ENCODE measurements around the gene TM9SF4.
A peak's percentile ranks its signal among the peaks of the same experiment; 100 is the strongest.

TM9SF4 gene, protein sequence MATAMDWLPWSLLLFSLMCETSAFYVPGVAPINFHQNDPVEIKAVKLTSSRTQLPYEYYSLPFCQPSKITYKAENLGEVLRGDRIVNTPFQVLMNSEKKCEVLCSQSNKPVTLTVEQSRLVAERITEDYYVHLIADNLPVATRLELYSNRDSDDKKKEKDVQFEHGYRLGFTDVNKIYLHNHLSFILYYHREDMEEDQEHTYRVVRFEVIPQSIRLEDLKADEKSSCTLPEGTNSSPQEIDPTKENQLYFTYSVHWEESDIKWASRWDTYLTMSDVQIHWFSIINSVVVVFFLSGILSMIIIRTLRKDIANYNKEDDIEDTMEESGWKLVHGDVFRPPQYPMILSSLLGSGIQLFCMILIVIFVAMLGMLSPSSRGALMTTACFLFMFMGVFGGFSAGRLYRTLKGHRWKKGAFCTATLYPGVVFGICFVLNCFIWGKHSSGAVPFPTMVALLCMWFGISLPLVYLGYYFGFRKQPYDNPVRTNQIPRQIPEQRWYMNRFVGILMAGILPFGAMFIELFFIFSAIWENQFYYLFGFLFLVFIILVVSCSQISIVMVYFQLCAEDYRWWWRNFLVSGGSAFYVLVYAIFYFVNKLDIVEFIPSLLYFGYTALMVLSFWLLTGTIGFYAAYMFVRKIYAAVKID

DNA sequence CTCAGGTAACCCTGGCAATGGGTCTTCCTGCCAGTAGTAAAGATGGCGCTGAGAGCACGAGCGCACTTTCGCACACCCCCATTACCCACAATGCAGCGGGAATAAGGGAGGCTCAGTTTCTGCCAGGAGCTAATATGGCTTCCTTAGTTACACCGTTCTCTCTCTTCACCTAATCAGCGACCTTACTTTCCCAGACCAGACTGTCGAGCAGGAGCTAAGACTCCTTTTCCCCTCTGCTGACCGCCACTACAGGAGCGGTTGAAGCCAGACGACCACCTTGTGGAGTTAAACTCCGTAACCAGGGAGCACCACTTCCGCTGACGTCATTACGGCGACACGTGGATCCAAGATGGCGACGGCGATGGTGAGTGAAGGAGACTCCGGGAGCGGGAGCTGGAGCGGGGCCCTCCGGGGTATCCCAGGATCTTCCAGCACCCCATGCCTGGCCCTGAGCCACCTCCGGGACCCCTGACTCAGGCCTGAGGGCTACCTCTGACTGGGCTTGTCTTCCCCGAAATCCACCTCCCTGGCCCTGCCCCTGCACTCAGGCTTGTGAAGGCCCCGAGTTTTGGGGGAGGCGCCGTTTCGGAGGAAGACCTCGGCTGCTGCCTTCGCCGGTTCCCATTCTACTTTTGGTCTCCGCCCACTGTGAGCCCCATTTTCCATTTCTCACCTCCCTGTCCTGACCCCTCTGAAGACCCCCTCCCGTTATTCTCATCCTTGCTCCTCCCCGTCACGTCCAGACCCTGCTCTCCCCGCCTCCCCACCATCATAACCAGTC lies at the start of gene TM9SF4:
TM9SF4 (plus strand) TSS at position 323 of the 781 bp plus-strand sequence; CDS start at position 350, 27 bp downstream.
- peak; percentile 96 for DNase-seq

DNA sequence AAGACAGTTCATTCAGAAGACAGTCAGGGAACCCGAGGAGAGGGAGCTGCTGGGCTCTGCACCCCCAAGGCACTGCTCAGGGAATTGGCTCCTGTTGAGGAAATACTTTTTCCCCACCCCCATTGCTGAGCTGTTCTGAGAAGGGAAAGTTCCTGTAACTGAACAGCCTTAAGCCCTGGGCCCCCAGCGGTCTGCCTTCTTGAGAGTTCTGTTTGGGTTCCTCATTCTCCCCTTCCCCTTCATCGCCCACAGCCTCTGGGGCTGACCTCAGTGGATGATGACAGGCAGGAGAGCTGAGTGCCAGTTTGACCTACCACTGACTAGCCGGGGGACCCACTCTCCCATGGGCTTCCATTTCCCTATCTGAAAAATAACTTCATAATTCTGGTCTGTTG lies 46.7 kb upstream of the TM9SF4 start:
- DNase-seq, result peak; percentile 80

GRCh38 chr20:32063695-32064094 lies 45.8 kb upstream of the TM9SF4 start:
- peak; percentile 44 for DNase-seq

DNA sequence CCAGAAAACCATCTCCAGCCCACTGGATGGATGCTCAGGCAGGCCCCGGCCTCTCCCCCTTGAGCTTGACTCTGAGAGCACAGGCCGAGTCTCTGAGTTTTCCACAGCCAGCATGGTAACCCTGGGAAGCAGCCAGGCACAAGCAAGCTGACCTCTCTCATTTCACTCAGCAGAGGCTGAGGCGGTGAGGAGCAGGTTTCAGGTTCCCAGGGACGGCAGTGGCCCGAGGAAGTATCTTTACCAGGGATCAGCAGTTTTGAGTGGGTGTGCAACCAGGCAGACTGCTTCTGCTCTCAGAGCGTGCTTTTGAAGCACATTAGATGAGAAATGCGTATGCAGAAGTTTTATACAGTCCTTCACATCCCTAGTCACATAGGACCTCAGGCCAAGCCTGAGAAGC lies 44.8 kb upstream of the TM9SF4 start:
- no peak for DNase-seq

DNA sequence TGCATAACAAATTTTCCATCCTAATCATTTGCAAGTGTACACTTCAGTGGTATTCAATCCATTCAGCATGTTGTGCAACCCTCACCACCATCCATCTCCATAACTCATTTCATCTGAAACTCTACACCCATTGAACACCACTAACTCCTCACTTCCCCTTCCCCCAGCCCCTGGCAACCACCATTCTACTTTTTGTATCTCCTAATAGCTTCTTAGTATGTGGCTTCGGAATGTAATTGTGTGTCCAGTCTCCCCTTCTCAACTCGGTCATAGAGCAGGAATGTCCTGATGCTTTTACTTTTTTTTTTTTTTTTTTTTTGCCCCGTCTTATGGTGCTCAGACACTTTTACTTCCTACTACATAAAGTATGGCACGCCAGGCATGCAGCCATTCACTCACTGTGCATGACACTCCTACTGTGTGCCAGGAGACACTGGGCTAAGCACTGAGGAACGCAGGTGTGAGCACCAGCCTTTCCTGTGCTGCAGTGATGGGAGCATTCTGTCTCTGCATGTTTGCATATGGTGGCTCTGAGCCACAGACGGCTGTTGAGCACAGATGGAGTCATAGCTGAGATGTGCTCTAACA lies 42.2 kb upstream of the TM9SF4 start:
- peak; percentile 31 for DNase-seq

DNA sequence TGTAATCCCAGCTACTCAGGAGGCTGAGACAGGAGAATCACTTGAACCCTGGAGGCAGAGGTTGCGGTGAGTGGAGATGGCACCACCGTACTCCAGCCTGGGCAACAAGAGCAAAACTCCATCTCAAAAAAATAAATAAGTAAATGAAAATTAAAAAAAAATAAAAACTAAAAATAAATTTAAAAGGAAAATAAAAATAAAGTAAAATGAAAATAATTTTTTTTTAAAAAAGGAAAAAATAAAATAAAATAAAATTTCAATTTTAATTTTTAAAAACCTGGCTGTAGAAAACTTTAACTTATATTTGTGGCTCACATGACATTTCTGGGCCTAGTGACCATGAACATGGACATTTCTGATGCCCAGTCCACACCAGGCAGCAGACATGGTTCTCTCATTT lies 41.3 kb upstream of the TM9SF4 start:
- no peak for DNase-seq

DNA sequence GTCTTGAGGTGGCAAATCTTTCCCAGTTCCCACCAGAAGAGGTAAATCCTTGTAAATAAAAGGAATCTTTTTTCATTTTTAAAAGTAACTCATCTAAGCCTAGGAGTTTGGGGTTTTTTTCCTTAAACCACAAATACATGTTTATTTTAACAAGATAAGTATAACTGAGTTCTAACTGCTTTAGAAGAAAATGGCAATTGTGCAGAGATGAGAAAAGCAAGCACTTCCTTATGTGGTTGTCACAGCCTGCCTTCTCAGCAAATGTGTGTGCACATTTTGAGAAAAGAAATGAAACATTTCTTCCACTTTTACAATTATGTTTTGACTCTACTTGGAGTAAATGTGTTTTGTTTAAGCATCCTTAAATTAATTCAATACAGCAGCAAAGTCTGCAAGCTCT lies 39.8 kb upstream of the TM9SF4 start:
- no peak for DNase-seq

DNA sequence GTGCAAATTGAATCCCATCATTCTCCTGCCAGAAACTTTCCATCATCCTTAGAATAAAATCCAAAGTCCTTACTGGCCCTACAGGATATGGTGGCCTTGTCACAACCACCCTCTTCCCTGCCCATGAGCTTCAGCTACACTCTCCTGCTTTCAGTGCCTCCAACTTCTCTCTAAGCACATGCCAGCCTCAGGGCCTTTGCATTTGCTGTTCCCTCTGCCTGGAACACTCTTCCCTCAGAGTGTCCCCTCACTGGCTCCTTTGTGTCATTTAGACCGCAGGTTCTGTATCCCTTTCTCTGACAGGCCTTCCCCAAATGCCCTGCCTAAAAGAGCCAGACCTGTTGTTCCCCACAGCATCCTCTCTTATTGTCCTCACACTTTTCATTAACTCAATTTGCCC lies 39.2 kb upstream of the TM9SF4 start:
- no peak for DNase-seq

- no peak for DNase-seq
Measured at GRCh38 chr20:32070690-32071213, 38.8 kb upstream of the TM9SF4 start.

DNA sequence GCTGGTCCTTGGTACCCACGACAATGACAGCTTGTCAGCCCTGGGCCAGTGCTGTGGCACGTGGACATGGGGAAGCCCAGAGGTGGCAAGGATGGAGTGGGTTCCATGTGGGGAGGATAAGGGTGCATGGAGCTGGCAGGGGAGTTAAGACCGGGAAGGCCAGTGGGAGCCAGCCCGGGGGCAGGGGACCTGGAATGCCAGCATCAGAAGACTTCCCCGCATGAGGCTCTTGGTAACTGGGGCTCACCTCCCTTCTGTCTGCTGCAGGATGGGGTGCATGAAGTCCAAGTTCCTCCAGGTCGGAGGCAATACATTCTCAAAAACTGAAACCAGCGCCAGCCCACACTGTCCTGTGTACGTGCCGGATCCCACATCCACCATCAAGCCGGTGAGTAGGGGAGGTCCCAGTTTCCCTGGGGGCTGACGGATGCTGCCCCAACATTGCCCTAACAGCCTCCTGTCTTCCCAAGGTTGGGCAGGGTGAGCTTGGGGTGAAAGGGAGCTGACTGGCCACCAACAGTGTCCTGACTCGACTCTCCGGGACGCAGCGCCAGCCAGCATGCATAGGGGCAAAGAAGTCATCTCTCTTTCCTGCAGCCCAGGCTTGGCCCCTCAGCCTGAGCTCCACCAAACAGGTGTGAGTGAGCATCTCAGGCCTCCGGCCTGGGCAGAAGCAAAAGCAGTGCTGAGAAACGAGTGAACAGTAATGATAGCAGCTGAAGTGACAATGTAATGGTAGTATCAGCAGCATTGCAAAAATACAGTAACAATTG lies 37.9 kb upstream of the TM9SF4 start:
- DNase-seq, result no peak

- no peak for DNase-seq
Measured at GRCh38 chr20:32072168-32072750, 37.3 kb upstream of the TM9SF4 start.

- DNase-seq, result no peak
Measured at GRCh38 chr20:32075534-32075933, 34.0 kb upstream of the TM9SF4 start.

DNA sequence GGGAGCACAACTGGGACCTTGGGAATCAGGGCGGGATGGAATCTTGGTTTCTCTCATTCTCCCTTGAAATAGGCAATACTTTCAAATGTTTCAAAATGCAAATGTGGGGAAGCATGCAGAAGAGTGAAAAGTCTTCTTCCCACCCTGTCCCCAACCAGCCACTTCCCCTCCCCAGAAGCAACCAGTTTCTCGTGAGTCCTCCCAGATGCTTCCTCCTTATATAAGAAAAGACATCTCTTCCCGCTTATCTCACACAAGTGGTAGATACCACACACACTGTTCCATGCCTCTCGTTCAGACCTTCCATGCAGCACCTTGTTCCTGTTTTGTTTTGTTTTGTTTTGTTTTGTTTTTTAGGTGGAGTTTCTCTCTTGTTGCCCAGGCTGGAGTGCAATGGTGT lies 32.3 kb upstream of the TM9SF4 start:
- DNase-seq, result peak; percentile 46

DNA sequence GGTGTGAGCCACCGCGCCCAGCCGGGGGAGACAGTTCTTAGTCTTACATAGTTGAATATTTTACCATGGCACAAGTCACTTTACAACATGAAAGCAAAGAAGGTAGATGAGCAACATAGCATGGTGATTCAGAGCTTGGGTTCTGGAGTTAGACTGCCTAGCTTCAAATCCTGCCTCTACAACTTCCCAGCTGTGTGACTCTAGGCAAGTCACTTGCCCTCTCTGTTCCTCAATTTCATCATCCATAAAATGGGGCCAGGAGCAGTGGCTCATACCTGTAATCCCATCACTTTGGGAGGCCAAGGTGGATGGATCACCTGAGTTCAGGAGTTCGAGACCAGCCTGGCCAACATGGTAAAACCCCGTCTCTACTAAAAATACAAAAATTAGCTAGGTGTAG lies 31.2 kb upstream of the TM9SF4 start:
- DNase-seq, result no peak

DNA sequence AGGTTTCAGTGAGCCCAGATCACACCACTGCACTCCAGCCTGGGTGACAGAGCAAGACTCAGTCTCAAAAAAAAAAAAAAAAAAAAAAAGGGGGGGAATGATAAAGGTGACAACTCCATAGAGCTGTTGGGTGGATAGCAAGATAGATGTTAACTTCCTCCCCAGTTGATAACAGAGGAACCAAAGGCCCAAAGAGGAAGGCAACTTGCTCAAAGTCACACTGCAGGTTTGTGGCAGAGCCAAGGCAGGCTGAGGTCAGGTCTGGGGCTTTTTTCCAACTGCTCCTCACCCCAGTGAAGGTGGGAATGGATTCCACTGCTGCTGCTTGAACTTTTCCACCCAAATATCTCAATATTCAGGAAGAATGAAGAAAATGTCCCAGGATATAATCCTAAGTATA lies 30.7 kb upstream of the TM9SF4 start:
- DNase-seq, result peak; percentile 21

DNA sequence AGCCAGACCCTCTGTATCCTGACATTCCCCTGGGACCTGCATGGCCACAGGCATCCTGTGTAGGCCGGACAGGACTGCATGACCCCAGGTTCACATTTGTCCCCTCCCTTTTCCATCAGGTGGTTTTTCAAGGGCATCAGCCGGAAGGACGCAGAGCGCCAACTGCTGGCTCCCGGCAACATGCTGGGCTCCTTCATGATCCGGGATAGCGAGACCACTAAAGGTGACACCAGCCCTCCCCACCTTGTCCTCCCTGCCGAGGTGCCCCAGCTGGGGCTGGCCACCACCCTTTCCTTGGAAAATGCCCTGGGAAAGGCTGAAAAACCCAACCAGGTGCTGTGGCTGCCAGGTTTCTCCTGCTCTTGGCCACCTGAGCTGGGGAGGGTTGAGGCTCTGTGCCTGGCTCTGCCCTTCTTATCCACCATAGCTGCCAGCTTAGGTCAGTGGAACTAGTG lies 29.8 kb upstream of the TM9SF4 start:
- no peak for DNase-seq

- DNase-seq, result no peak
Measured at GRCh38 chr20:32080783-32081182, 28.7 kb upstream of the TM9SF4 start.

GRCh38 chr20:32083469-32083868 lies 26.0 kb upstream of the TM9SF4 start:
- DNase-seq, result no peak

- DNase-seq, result no peak
Measured at GRCh38 chr20:32087070-32087469, 22.4 kb upstream of the TM9SF4 start.

- no peak for DNase-seq
Measured at GRCh38 chr20:32088759-32089158, 20.8 kb upstream of the TM9SF4 start.

GRCh38 chr20:32089637-32090362 lies 19.7 kb upstream of the TM9SF4 start:
- no peak for DNase-seq
